SK-N-SH (cell line): ENCODE measurements around the gene HCN1. TPM values are rescaled to one million over a fixed set of nuclear protein-coding genes. Genes with fewer than 3 reads are reported as not detected.

Source experiments
- CTCF ChIA-PET: fragments of 300-600, 350-600 bp; formaldehyde crosslinking; extraction: SDS; loops from one replicate; lab custom pipeline; 2021; lab: Yijun Ruan, JAX
- POLR2A ChIA-PET: fragments of 350-600 bp; sonication (Branson Sonifier 250); formaldehyde crosslinking; extraction: SDS; loops from one replicate; lab custom pipeline; 2020; ENCODE audit warnings: antibody characterized with exemption, inconsistent platforms; lab: Yijun Ruan, JAX
- DNase-seq: peaks from one replicate; pipeline ENCODE4 v3.0.0; 2012
- H2AFZ ChIP-seq: fragments of 200-600 bp; sonication (generic); 2 replicates; pipeline ENCODE4 v1.8.1; 2016; ENCODE audit warnings: antibody characterized with exemption, mild to moderate bottlenecking, low read depth
- H3F3A ChIP-seq: fragments of 200-600 bp; sonication (generic); replicated peaks from 2 replicates; pipeline ENCODE3; 2016; ENCODE audit warnings: antibody characterized with exemption, mild to moderate bottlenecking; ENCODE audit not compliant: insufficient read depth
- H3K27ac ChIP-seq, 2 experiments: fragments of 200-500 bp in 1 of 2; fragments of 200-600 bp in 1 of 2; sonication (Bioruptor generic) in 1 of 2; sonication (generic), shearing (Covaris generic) in 1 of 2; 2 replicates each; pipeline versions ENCODE4 v1.5.1 to v1.6.1; 2014 to 2016; ENCODE audit warnings: low read depth in 2 of 2, inconsistent platforms in 1 of 2, low read length in 1 of 2, mild to moderate bottlenecking in 1 of 2, mixed read lengths in 1 of 2
- H3K27me3 ChIP-seq: fragments of 200-600 bp; sonication (generic), shearing (Covaris generic); 2 replicates; pipeline ENCODE4 v1.6.1; 2016; ENCODE audit warnings: mixed run types; ENCODE audit not compliant: insufficient read depth
- H3K36me3 ChIP-seq, 2 experiments: fragments of 200-500 bp in 1 of 2; fragments of 200-600 bp in 1 of 2; sonication (Bioruptor generic) in 1 of 2; sonication (generic) in 1 of 2; replicated peaks in 1 of 2; 2 replicates each; pipeline versions ENCODE3 to v1.5.1; 2014 to 2016; ENCODE audit warnings: low read length in 1 of 2, mild to moderate bottlenecking in 1 of 2; ENCODE audit not compliant: insufficient read depth in 2 of 2, control insufficient read depth in 1 of 2
- H3K4me1 ChIP-seq, 2 experiments: fragments of 200-500 bp in 1 of 2; fragments of 200-600 bp in 1 of 2; sonication (Bioruptor generic) in 1 of 2; sonication (generic), shearing (Covaris generic) in 1 of 2; 2 replicates each; pipeline versions ENCODE4 v1.5.1 to v1.6.1; 2014 to 2016; ENCODE audit warnings: low read depth in 1 of 2, low read length in 1 of 2, mixed run types in 1 of 2; ENCODE audit not compliant: insufficient read depth in 2 of 2, control insufficient read depth in 1 of 2
- H3K4me2 ChIP-seq: fragments of 200-600 bp; sonication (generic), shearing (Covaris generic); 2 replicates; pipeline ENCODE4 v1.6.1; 2017; ENCODE audit warnings: mixed run types
- H3K4me3 ChIP-seq, 2 experiments: fragments of 200-500 bp in 1 of 2; fragments of 200-600 bp in 1 of 2; sonication (Bioruptor generic) in 1 of 2; sonication (generic), shearing (Covaris generic) in 1 of 2; 2 replicates each; pipeline versions ENCODE4 v1.5.1 to v1.8.1; 2014 to 2016; ENCODE audit warnings: low read depth in 2 of 2, inconsistent platforms in 1 of 2, low read length in 1 of 2, mild to moderate bottlenecking in 1 of 2, mixed read lengths in 1 of 2, moderate library complexity in 1 of 2
- H3K79me2 ChIP-seq: fragments of 200-600 bp; sonication (generic); 2 replicates; pipeline ENCODE4 v1.8.1; 2017; ENCODE audit warnings: mild to moderate bottlenecking; ENCODE audit not compliant: insufficient read depth
- H3K9ac ChIP-seq: fragments of 200-600 bp; sonication (generic); 2 replicates; pipeline ENCODE4 v1.6.1; 2017; ENCODE audit warnings: mixed run types
- H3K9me2 ChIP-seq: fragments of 200-600 bp; sonication (generic); 2 replicates; pipeline ENCODE4 v1.6.1; 2017; ENCODE audit warnings: mixed run types
- H3K9me3 ChIP-seq: fragments of 200-600 bp; sonication (generic); 2 replicates; pipeline ENCODE4 v1.6.1; 2017; ENCODE audit warnings: mixed run types, mild to moderate bottlenecking, moderate library complexity
- H4K20me1 ChIP-seq: fragments of 200-600 bp; sonication (generic); 2 replicates; pipeline ENCODE4 v1.6.1; 2017; ENCODE audit warnings: mild to moderate bottlenecking, mixed run types; ENCODE audit not compliant: insufficient read depth
- CHD2 ChIP-seq: fragments of 150-350 bp; IDR thresholded peaks from 2 replicates; pipeline ENCODE4 v1.6.1; 2018; ENCODE audit warnings: low read length; ENCODE audit not compliant: partially characterized antibody
- FOXM1 ChIP-seq: IDR thresholded peaks from 2 replicates; pipeline ENCODE4 v1.4.0; 2012; ENCODE audit warnings: low read depth, mild to moderate bottlenecking
- JUND ChIP-seq: IDR thresholded peaks from 2 replicates; pipeline ENCODE4 v1.4.0; 2012
- MAX ChIP-seq: IDR thresholded peaks from 2 replicates; pipeline ENCODE4 v1.4.0; 2012; ENCODE audit warnings: low read depth
- NFIC ChIP-seq: IDR thresholded peaks from 2 replicates; pipeline ENCODE4 v1.4.0; 2012; ENCODE audit warnings: borderline replicate concordance
- RCOR1 ChIP-seq: fragments of 150-350 bp; IDR thresholded peaks from 2 replicates; pipeline ENCODE4 v1.6.1; 2017; ENCODE audit warnings: antibody characterized with exemption, low read length
- REST ChIP-seq: IDR thresholded peaks from 2 replicates; pipeline ENCODE4 v1.6.1; 2012; ENCODE audit warnings: mild to moderate bottlenecking, low read depth, low read length, moderate library complexity
- TAF1 ChIP-seq: IDR thresholded peaks from 2 replicates; pipeline ENCODE4 v1.6.1; 2012; ENCODE audit warnings: low read depth, mild to moderate bottlenecking, low read length, moderate library complexity, borderline replicate concordance
- TEAD4 ChIP-seq: IDR thresholded peaks from 2 replicates; pipeline ENCODE4 v1.4.0; 2012; ENCODE audit warnings: mild to moderate bottlenecking, borderline replicate concordance; ENCODE audit not compliant: insufficient read depth
- YY1 ChIP-seq: IDR thresholded peaks from 2 replicates; pipeline ENCODE4 v1.4.0; 2012; ENCODE audit warnings: low read depth, mild to moderate bottlenecking
- WGBS: methylation state at CpG from one replicate; pipeline ENCODE4 v1.1.6; 2017; ENCODE audit warnings: low lambda C conversion rate; 5-methylcytosine and 5-hydroxymethylcytosine counted together
- polyA plus RNA-seq, 3 experiments: library from polyadenylated mRNA; depleted of rRNA; stranded (reverse); fragments of >200 nt; gene quantifications; 2 replicates each; pipeline ENCODE4 v1.2.3, GENCODE V29; 2012
- TF ChIP-seq, protein P1 (sequence below): IDR thresholded peaks from 2 replicates; pipeline ENCODE4 v1.4.0; 2012; ENCODE audit warnings: low read depth, borderline replicate concordance
- TF ChIP-seq, protein P2 (sequence below): fragments of 200-600 bp; sonication (generic); IDR thresholded peaks from 2 replicates; pipeline ENCODE4 v1.6.1; 2017; ENCODE audit warnings: antibody characterized with exemption, mild to moderate bottlenecking, moderate library complexity

The HCN1 gene
- polyA plus RNA-seq, 1 of the 3 experiments (the other 2 are of a cell fraction), result not detected

DNA sequence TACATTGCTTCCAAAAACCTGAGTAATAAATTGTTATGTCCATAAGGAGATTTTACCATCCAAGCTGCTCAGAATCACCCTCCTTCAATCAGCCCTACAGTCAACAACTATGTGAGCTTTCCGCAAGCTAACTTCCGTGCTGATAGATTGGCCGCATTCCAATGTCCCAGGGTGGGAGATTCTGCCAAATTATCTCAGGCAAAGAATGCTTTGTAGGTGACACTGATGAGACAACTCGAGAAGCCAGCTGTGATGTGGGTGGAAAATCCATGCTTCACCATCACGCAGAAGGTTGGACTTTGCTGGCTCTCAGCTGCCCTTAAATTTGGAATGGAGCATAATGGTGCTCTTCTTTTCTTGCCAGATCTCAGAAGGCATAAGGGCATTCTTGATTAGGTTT is 44.9 kb upstream of the HCN1 start:
- Histone ChIP-seq H3K4me1 (no peaks in the 10 kb centered on the region), H3K9me2 (no peaks in the 10 kb centered on the region), H3K79me2 (no peaks in the 10 kb centered on the region)
- no peak for TF ChIP-seq REST
- no peak for TF ChIP-seq YY1
- TF ChIP-seq MAX, result no peak
- TF ChIP-seq, protein P1, sequence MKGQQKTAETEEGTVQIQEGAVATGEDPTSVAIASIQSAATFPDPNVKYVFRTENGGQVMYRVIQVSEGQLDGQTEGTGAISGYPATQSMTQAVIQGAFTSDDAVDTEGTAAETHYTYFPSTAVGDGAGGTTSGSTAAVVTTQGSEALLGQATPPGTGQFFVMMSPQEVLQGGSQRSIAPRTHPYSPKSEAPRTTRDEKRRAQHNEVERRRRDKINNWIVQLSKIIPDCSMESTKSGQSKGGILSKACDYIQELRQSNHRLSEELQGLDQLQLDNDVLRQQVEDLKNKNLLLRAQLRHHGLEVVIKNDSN, result no peak
- TF ChIP-seq, protein P2, sequence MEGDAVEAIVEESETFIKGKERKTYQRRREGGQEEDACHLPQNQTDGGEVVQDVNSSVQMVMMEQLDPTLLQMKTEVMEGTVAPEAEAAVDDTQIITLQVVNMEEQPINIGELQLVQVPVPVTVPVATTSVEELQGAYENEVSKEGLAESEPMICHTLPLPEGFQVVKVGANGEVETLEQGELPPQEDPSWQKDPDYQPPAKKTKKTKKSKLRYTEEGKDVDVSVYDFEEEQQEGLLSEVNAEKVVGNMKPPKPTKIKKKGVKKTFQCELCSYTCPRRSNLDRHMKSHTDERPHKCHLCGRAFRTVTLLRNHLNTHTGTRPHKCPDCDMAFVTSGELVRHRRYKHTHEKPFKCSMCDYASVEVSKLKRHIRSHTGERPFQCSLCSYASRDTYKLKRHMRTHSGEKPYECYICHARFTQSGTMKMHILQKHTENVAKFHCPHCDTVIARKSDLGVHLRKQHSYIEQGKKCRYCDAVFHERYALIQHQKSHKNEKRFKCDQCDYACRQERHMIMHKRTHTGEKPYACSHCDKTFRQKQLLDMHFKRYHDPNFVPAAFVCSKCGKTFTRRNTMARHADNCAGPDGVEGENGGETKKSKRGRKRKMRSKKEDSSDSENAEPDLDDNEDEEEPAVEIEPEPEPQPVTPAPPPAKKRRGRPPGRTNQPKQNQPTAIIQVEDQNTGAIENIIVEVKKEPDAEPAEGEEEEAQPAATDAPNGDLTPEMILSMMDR, result no peak
- no peak for TF ChIP-seq FOXM1
- no peak for TF ChIP-seq JUND
- no peak for TF ChIP-seq RCOR1
- TF ChIP-seq TAF1, result no peak
- TF ChIP-seq TEAD4, result no peak
- no peak for TF ChIP-seq CHD2
- TF ChIP-seq NFIC, result no peak
- TF ChIP-seq, all 33 proteins: peak for 0
- Histone ChIP-seq H3K4me2 (no peak overlapping the region), H2AFZ (no peak overlapping the region), H3K27me3 (no peaks in the 10 kb centered on the region), H3K4me3 (no peak overlapping the region), H3K9ac (no peak overlapping the region), H3K27ac (no peak overlapping the region), H4K20me1 (no peaks in the 10 kb centered on the region), H3K9me3 (no peaks in the 10 kb centered on the region), H3K36me3 (no peaks in the 10 kb centered on the region), H3F3A (no peaks in the 10 kb centered on the region)
- WGBS, result 16% methylated on average over 5 of the region's 5 CpGs
- ChIA-PET CTCF (interaction anchor here (0.7 kb wide), 1 partner anchor 133 kb away, joined by 3 read pairs; no protein-coding TSS in a partner anchor), POLR2A (no interaction called here)
- DNase-seq, result no peak
